ENCODE measurements around the gene MYCBPAP.
A peak's percentile ranks its signal among the peaks of the same experiment; 100 is the strongest.

MYCBPAP gene

DNA sequence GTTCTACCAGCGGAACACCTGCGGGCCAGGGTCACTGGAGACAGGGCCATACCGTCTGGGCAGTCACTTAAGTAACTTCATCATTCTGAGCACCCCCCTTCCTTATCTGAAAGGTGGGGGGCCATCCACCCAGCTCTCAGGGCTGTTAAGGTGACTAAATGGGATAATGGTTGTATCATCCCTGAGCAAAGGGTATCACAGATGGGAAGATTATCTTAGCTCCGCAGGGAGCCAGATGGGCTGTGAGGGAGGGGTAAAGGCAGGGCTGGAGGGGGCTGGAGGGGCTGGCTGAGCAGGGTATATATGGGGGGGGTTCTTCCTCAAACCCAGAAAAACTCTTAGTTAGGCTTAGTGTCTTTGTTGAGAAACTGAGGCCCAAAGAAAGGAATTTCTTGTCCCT lies 49.4 kb downstream of the MYCBPAP start:
- peaks cover 24% of the 10 kb centered on the region for H3K27me3 ChIP-seq
- H3K9me3 ChIP-seq, result no peaks in the 10 kb centered on the region; the same call in 1 of the 2 replicates
- H3K4me1 ChIP-seq, result peaks cover 9% of the 10 kb centered on the region
- TF ChIP-seq CTCF (IDR thresholded peaks at IDR 0.05; ENCODE audit: low read depth, low read length), result no peak
- no peak overlapping the region for H3K4me3 ChIP-seq (ENCODE audit: low read depth, low read length)
- H3K36me3 ChIP-seq, result no peaks in the 10 kb centered on the region
- DNase-seq, result no peak

DNA sequence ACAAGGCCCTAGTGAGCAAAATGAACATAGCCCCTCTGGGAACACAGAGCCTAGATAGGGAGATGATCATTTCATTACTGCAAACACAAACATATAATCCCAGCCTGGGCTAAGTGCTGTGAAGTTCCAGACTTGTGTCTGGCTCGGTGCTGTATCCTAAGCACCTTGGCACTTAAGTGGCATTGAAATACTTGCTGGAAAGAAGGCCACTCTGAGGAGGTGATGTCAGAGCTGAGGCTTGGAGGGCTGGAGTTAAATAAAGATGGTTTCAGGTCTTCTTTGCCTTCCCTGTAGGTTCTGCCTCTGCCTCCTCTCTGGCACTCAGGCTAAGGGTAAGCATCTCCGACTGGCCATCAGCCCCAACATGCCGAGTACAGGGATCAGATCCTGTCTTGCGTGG lies 49.9 kb downstream of the MYCBPAP start:
- Histone ChIP-seq H3K27me3 (peaks cover 28% of the 10 kb centered on the region), H3K36me3 (no peaks in the 10 kb centered on the region), H3K4me3 (ENCODE audit: low read depth, low read length) (no peak overlapping the region), H3K9me3 (no peaks in the 10 kb centered on the region; the same call in 1 of the 2 replicates), H3K4me1 (peaks cover 9% of the 10 kb centered on the region)
- DNase-seq, result no peak
- no peak for TF ChIP-seq CTCF (IDR thresholded peaks at IDR 0.05; ENCODE audit: low read depth, low read length)

DNA sequence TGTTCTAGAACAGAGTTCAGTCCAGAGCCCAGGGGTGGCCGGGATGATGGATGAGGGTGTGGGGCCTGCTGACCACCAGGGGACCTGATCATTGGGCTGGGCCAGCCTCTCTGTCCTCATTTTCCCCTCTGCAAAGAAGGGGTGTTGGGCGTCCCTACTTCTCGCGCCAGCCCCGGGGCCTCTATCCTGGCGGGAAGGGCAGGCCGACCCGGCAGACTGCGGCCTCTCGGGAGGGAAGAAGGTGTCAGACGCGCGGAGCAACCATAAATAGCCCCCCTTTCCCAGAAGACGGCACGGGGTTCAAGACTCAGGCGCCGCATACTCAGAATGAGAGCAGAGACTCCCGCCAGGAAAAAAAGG lies 50.3 kb downstream of the MYCBPAP start:
- Histone ChIP-seq H3K4me1 (peaks cover 9% of the 10 kb centered on the region), H3K9me3 (no peaks in the 10 kb centered on the region; the same call in 1 of the 2 replicates), H3K27me3 (peaks cover 33% of the 10 kb centered on the region), H3K4me3 (ENCODE audit: low read depth, low read length) (no peak overlapping the region), H3K36me3 (no peaks in the 10 kb centered on the region)
- TF ChIP-seq CTCF (IDR thresholded peaks at IDR 0.05; ENCODE audit: low read depth, low read length), result no peak
- DNase-seq, result no peak

GRCh38 chr17:50558941-50559614 lies 50.8 kb downstream of the MYCBPAP start:
- DNase-seq, result no peak
- TF ChIP-seq CTCF (IDR thresholded peaks at IDR 0.05; ENCODE audit: low read depth, low read length), result no peak
- H3K36me3 ChIP-seq, result no peaks in the 10 kb centered on the region
- no peak overlapping the region for H3K4me3 ChIP-seq (ENCODE audit: low read depth, low read length)
- H3K4me1 ChIP-seq, result peaks cover 9% of the 10 kb centered on the region
- no peaks in the 10 kb centered on the region; the same call in 1 of the 2 replicates for H3K9me3 ChIP-seq
- H3K27me3 ChIP-seq, result peaks cover 38% of the 10 kb centered on the region

GRCh38 chr17:50559674-50560184 lies 51.5 kb downstream of the MYCBPAP start:
- H3K4me1 ChIP-seq, result peaks cover 12% of the 10 kb centered on the region
- H3K27me3 ChIP-seq, result peaks cover 39% of the 10 kb centered on the region

More at GRCh38 chr17:50559674-50560184, 51.5 kb downstream of the MYCBPAP start:
- TF ChIP-seq CTCF (IDR thresholded peaks at IDR 0.05; ENCODE audit: low read depth, low read length), result no peak
- Histone ChIP-seq H3K36me3 (no peaks in the 10 kb centered on the region), H3K4me3 (ENCODE audit: low read depth, low read length) (peak overlapping the region; percentile 46), H3K9me3 (no peaks in the 10 kb centered on the region; the same call in 1 of the 2 replicates)
- no peak for DNase-seq
